ENCODE data around the gene TP73. TPM values are rescaled to one million over a fixed set of nuclear protein-coding genes. Genes with fewer than 3 reads are reported as not detected.

TP73 gene
- total RNA-seq, 3 donors from 2014 or later, result 0.66 to 1.0 TPM; not detected in 1

- intact Hi-C loops (cut with DNase I; ENCODE audit: low total_unique reads), result no loop called here
- TF ChIP-seq POLR2AphosphoS5 (IDR thresholded peaks at IDR 0.05), result no peak
- no peak for TF ChIP-seq CTCF (IDR thresholded peaks at IDR 0.05)
- no peak for TF ChIP-seq POLR2A (IDR thresholded peaks at IDR 0.05)
- H3K27me3 ChIP-seq, result peaks cover 4 to 5% of the 10 kb centered on the region in 2 donors
- no peak overlapping the region for H3K27ac ChIP-seq
- peaks cover 0 to 6% of the 10 kb centered on the region in 2 donors for H3K4me1 ChIP-seq
- H3K4me3 ChIP-seq, result no peak overlapping the region
- H3K36me3 ChIP-seq, result no peaks in the 10 kb centered on the region
- DNase-seq (ENCODE audit: low spot score in 2 of 2), result peak in 1 of 2 donors; percentile 27
- no peaks in the 10 kb centered on the region for H3K9me3 ChIP-seq
Measured at GRCh38 chr1:3645666-3646355, 6.5 kb upstream of the TP73 start.

- Histone ChIP-seq H3K27me3 (peaks cover 9 to 13% of the 10 kb centered on the region in 2 donors), H3K4me3 (no peak overlapping the region), H3K36me3 (no peaks in the 10 kb centered on the region), H3K4me1 (peaks cover 4 to 6% of the 10 kb centered on the region in 2 donors), H3K27ac (no peak overlapping the region), H3K9me3 (no peaks in the 10 kb centered on the region)
- TF ChIP-seq POLR2AphosphoS5 (IDR thresholded peaks at IDR 0.05) (no peak), CTCF (IDR thresholded peaks at IDR 0.05) (no peak), POLR2A (IDR thresholded peaks at IDR 0.05) (no peak)
- intact Hi-C loops (cut with DNase I; ENCODE audit: low total_unique reads), result no loop called here
- peak in 1 of 2 donors; percentile 28 for DNase-seq (ENCODE audit: low spot score in 2 of 2)
Measured at GRCh38 chr1:3646596-3646995, 5.7 kb upstream of the TP73 start.

GRCh38 chr1:3649342-3650247, 2.7 kb upstream of the TP73 start, which contains the start of gene WRAP73:
TSS of gene WRAP73 (minus strand) at chr1:3650103. CDS start at chr1:3649999, 104 bp downstream.
- peaks cover 22 to 42% of the 10 kb centered on the region in 2 donors for H3K27me3 ChIP-seq
- peaks cover 6 to 7% of the 10 kb centered on the region in 2 donors for H3K4me1 ChIP-seq
- H3K9me3 ChIP-seq, result no peaks in the 10 kb centered on the region
- no peaks in the 10 kb centered on the region for H3K36me3 ChIP-seq
- peak; percentile 73 to 90 (median 79) for TF ChIP-seq POLR2AphosphoS5 (IDR thresholded peaks at IDR 0.05)
- TF ChIP-seq POLR2A (IDR thresholded peaks at IDR 0.05), result peak; percentile 22
- no peak for TF ChIP-seq CTCF (IDR thresholded peaks at IDR 0.05)
- intact Hi-C loops (cut with DNase I; ENCODE audit: low total_unique reads), result no loop called here
- H3K4me3 ChIP-seq, result peak within 1 kb of the TSS; percentile 81 to 96 (median 88)
- DNase-seq (ENCODE audit: low spot score in 2 of 2), result peak; percentile 80 to 82
- H3K27ac ChIP-seq, result no peak within 1 kb of the TSS

GRCh38 chr1:3650248-3651025, 1.9 kb upstream of the TP73 start:
- Histone ChIP-seq H3K4me1 (peaks cover 6 to 7% of the 10 kb centered on the region in 2 donors), H3K9me3 (no peaks in the 10 kb centered on the region), H3K4me3 (peak overlapping the region; percentile 81 to 96 (median 88)), H3K36me3 (no peaks in the 10 kb centered on the region), H3K27ac (no peak overlapping the region), H3K27me3 (peaks cover 22 to 45% of the 10 kb centered on the region in 2 donors)
- DNase-seq (ENCODE audit: low spot score in 2 of 2), result no peak
- intact Hi-C loops (cut with DNase I; ENCODE audit: low total_unique reads), result no loop called here
- no peak for TF ChIP-seq CTCF (IDR thresholded peaks at IDR 0.05)
- TF ChIP-seq POLR2A (IDR thresholded peaks at IDR 0.05), result no peak
- peak in 1 of 3 donors; percentile 25 for TF ChIP-seq POLR2AphosphoS5 (IDR thresholded peaks at IDR 0.05)

All from breast epithelium (tissue), 4 donors.